ENCODE data around the gene PANK1. TPM values are rescaled to one million over a fixed set of nuclear protein-coding genes. Genes with fewer than 3 reads are reported as not detected.

Gene PANK1
- 3.1 and 3.7 TPM in 2 replicates for total RNA-seq

GRCh38 chr10:89644967-89645741 lies at the start of gene PANK1:
Gene PANK1 (minus strand): TSS chr10:89645242. CDS start chr10:89644891, 351 bp downstream.

GRCh38 chr10:89535171-89536012 lies 109.7 kb downstream of the PANK1 start, which contains the start of gene SLC16A12:
Gene SLC16A12 (minus strand): TSS chr10:89535594. CDS start chr10:89462578, 73,016 bp downstream.

Other genes with a start within 250 kb of the PANK1 start
- gene IFIT5, start 230.7 kb downstream of the PANK1 start, total RNA-seq, result 4.4 and 12.1 TPM in 2 replicates
- gene SLC16A12, start 109.6 kb downstream of the PANK1 start, total RNA-seq, result 3.2 TPM in 1 of 2 replicates, not detected in the other
- 8.6 and 14.4 TPM in 2 replicates for gene KIF20B, start 56.3 kb upstream of the PANK1 start, total RNA-seq